ENCODE data around the gene VSTM5.

- TF ChIP-seq YY1 (IDR thresholded peaks at IDR 0.05; ENCODE audit: insufficient read depth, insufficient read length) = no peak
- no peak for TF ChIP-seq ZNF274 (IDR thresholded peaks at IDR 0.05; ENCODE audit: low read depth, low read length)
- TF ChIP-seq SUZ12 (IDR thresholded peaks at IDR 0.05; ENCODE audit: extremely low read depth, insufficient read depth, insufficient read length) = no peak
Measured at GRCh38 chr11:93852242-93852641, 1.8 kb upstream of the VSTM5 start.
